Cardiac muscle cell (in vitro differentiated cells and primary cell): Measurements from ENCODE around the gene BCKDHB. TPM values are rescaled to one million over a fixed set of nuclear protein-coding genes. Genes with fewer than 3 reads are reported as not detected.

Source experiments
- DNase-seq, 2 donors: peaks; one replicate each; pipeline versions ENCODE4 v3.0.0 to v3.0.0-alpha.2; 2010 to 2017; ENCODE audit warnings: low read depth in 1 of 2, low spot score in 1 of 2
- H3K27ac ChIP-seq: fragments of 200-600 bp; sonication (generic); 2 replicates; pipeline ENCODE4 v1.5.1; 2016
- H3K27me3 ChIP-seq: fragments of 200-600 bp; sonication (generic); 2 replicates; pipeline ENCODE4 v1.6.0; 2016; ENCODE audit warnings: control low read depth
- H3K36me3 ChIP-seq: fragments of 200-600 bp; sonication (generic); 2 replicates; pipeline ENCODE4 v1.5.1; 2016; ENCODE audit warnings: control low read depth
- H3K4me1 ChIP-seq: fragments of 200-600 bp; sonication (generic); 2 replicates; pipeline ENCODE4 v1.8.1; 2017; ENCODE audit warnings: low read depth, mild to moderate bottlenecking, mixed run types
- H3K4me3 ChIP-seq: fragments of 200-600 bp; sonication (generic); 2 replicates; pipeline ENCODE4 v1.5.1; 2016; ENCODE audit warnings: mild to moderate bottlenecking
- H3K9me3 ChIP-seq: fragments of 200-600 bp; sonication (generic); 2 replicates; pipeline ENCODE4 v1.5.1; 2017; ENCODE audit warnings: low read depth, mild to moderate bottlenecking, control low read depth
- polyA plus RNA-seq: library from polyadenylated mRNA; unstranded; fragments of >200 nt; fragmentation: Nextera tagmentation; extraction: Ambion mirVana; gene quantifications from 2 replicates; pipeline ENCODE4 v1.2.1, GENCODE V29; 2016
- total RNA-seq: library from RNA; depleted of rRNA; stranded (reverse); fragments of >200 nt; gene quantifications from 2 replicates; pipeline ENCODE4 v1.2.3, GENCODE V29; 2016
- TF ChIP-seq, protein P1 (sequence below): IDR thresholded peaks from 2 replicates; pipeline ENCODE4 v1.5.1; 2012; ENCODE audit warnings: low read depth, mild to moderate bottlenecking, low read length

Gene BCKDHB
- total and polyA plus RNA-seq, 2 experiments from 2014 or later: 27.8 to 37.4 TPM

DNA sequence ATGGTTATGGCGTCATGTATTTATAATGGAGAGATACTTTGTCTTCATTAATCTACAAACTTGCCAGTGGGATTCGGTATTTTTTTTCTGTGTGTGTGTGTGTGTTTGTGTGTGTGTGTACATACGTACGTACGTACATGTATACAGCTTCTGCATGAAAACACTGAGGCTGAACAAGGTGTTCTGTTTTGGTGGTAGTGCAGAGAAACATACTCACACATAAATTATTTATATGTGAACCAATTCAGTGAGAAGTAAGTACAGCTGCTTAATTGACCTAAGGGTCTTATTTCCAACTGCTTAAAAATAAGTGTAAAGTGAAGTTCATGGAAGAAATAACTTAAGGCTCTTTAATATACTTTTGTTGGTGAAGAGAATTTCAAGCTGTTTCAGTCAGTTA is 234.2 kb downstream of the BCKDHB start:
- Histone ChIP-seq H3K27ac (no peak overlapping the region), H3K4me3 (no peak overlapping the region)

DNA sequence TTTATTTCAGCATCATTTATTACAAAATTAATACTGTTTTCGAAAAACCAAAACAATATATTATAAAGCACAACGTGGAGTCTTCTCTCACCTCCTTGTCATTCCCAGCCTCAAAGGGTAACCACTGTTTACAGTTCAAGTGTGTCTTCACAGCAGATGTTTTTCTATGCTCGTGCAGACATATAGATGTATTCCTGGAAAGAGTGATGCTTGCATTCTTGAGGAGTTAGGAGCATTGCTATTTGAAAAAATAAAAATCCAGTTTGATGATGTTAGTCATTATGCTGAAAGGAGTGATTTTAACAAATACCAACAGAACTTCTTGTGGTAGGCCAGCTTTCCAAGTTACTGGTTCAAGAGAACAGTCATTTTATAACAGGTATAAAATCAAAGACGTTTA is 234.9 kb downstream of the BCKDHB start:
- TF ChIP-seq, protein P1, sequence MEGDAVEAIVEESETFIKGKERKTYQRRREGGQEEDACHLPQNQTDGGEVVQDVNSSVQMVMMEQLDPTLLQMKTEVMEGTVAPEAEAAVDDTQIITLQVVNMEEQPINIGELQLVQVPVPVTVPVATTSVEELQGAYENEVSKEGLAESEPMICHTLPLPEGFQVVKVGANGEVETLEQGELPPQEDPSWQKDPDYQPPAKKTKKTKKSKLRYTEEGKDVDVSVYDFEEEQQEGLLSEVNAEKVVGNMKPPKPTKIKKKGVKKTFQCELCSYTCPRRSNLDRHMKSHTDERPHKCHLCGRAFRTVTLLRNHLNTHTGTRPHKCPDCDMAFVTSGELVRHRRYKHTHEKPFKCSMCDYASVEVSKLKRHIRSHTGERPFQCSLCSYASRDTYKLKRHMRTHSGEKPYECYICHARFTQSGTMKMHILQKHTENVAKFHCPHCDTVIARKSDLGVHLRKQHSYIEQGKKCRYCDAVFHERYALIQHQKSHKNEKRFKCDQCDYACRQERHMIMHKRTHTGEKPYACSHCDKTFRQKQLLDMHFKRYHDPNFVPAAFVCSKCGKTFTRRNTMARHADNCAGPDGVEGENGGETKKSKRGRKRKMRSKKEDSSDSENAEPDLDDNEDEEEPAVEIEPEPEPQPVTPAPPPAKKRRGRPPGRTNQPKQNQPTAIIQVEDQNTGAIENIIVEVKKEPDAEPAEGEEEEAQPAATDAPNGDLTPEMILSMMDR: no peak
- Histone ChIP-seq H3K27ac (no peak overlapping the region), H3K36me3 (no peaks in the 10 kb centered on the region), H3K4me3 (no peak overlapping the region), H3K9me3 (no peaks in the 10 kb centered on the region), H3K27me3 (no peaks in the 10 kb centered on the region), H3K4me1 (peaks cover 3% of the 10 kb centered on the region)
- no peak for DNase-seq

More for the DNA sequence above, 234.2 kb downstream of the BCKDHB start:
- no peaks in the 10 kb centered on the region for H3K9me3 ChIP-seq
- TF ChIP-seq, protein P1: no peak
- peaks cover 3% of the 10 kb centered on the region for H3K4me1 ChIP-seq
- no peaks in the 10 kb centered on the region for H3K27me3 ChIP-seq
- no peak for DNase-seq
- H3K36me3 ChIP-seq: no peaks in the 10 kb centered on the region

GRCh38 chr6:80343511-80343910 is 237.0 kb downstream of the BCKDHB start:
- TF ChIP-seq, protein P1: no peak
- no peaks in the 10 kb centered on the region for H3K4me1 ChIP-seq
- no peak for DNase-seq
- H3K27me3 ChIP-seq: no peaks in the 10 kb centered on the region
- H3K36me3 ChIP-seq: no peaks in the 10 kb centered on the region
- no peaks in the 10 kb centered on the region for H3K9me3 ChIP-seq
- H3K4me3 ChIP-seq: no peak overlapping the region
- no peak overlapping the region for H3K27ac ChIP-seq

DNA sequence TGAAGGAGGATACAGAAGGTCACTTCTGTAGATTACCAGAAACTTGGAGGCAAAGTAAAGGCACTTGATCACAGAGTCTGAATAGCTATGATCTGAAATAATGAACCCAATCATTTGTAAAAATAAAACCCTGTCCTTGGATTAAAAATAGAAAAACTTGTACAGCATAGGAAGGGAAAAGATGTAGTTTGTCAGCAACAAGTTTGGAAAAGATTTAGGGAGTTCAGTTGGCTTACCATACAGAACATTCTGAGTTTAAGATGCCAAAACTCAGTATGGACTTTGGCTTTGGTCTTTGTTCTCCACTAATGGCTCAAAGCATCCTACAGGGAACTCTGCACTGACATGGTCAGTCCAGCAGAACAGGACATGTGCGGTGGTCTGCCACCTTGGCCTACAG is 240.6 kb downstream of the BCKDHB start:
- TF ChIP-seq, protein P1: no peak
- DNase-seq: no peak

GRCh38 chr6:80348263-80348662 is 241.8 kb downstream of the BCKDHB start:
- H3K36me3 ChIP-seq: no peaks in the 10 kb centered on the region
- H3K27ac ChIP-seq: no peak overlapping the region
- TF ChIP-seq, protein P1: no peak
- H3K4me1 ChIP-seq: no peaks in the 10 kb centered on the region
- no peak overlapping the region for H3K4me3 ChIP-seq
- no peak for DNase-seq
- H3K27me3 ChIP-seq: no peaks in the 10 kb centered on the region
- H3K9me3 ChIP-seq: no peaks in the 10 kb centered on the region

More for the DNA sequence above, 240.6 kb downstream of the BCKDHB start:
- no peak overlapping the region for H3K4me3 ChIP-seq
- no peaks in the 10 kb centered on the region for H3K4me1 ChIP-seq
- no peaks in the 10 kb centered on the region for H3K36me3 ChIP-seq
- no peak overlapping the region for H3K27ac ChIP-seq
- H3K27me3 ChIP-seq: no peaks in the 10 kb centered on the region
- no peaks in the 10 kb centered on the region for H3K9me3 ChIP-seq

GRCh38 chr6:80356000-80356399 is 249.5 kb downstream of the BCKDHB start:
- Histone ChIP-seq H3K4me3 (no peak overlapping the region), H3K27ac (peak overlapping the region; percentile 1), H3K4me1 (no peaks in the 10 kb centered on the region), H3K9me3 (no peaks in the 10 kb centered on the region), H3K27me3 (no peaks in the 10 kb centered on the region), H3K36me3 (no peaks in the 10 kb centered on the region)
- TF ChIP-seq, protein P1: no peak
- no peak for DNase-seq
